IMR-90 (cell line): ENCODE data around the gene SSH2. TPM values are rescaled to one million over a fixed set of nuclear protein-coding genes. Genes with fewer than 3 reads are reported as not detected.

ENCODE experiments used
- ATAC-seq: fragments of 200-7000 bp; cut with Tn5 transposase; 2 replicates; pipeline ENCODE4 v1.9.1; 2020; ENCODE audit warnings: low read depth, mild to moderate bottlenecking, moderate library complexity
- BruUV-seq: library from RNA; stranded (reverse); fragments of 400-500 nt; replicated peaks from 2 replicates; lab custom pipeline; 2021; lab: Mats Ljungman, UMichigan
- CTCF ChIA-PET: fragments of 300-600 bp; formaldehyde crosslinking; extraction: SDS; loops from one replicate; lab custom pipeline; 2021; ENCODE audit warnings: antibody characterized with exemption; lab: Yijun Ruan, JAX
- POLR2A ChIA-PET: fragments of 300-600 bp; sonication (Branson Sonifier 250); formaldehyde crosslinking; loops from one replicate; lab custom pipeline; 2022; ENCODE audit warnings: antibody characterized with exemption; ENCODE audit not compliant: unreplicated experiment; lab: Charles Lee
- DNase-seq: peaks from one replicate; pipeline ENCODE4 v3.0.0; 2013
- H2AFZ ChIP-seq: replicated peaks from 2 replicates; pipeline ENCODE3; 2013; ENCODE audit warnings: low read length, mild to moderate bottlenecking; ENCODE audit not compliant: poor library complexity
- H2AK5ac ChIP-seq: 2 replicates; pipeline ENCODE4 v1.6.1; 2013; ENCODE audit warnings: low read depth, low read length, inconsistent platforms
- H2AK9ac ChIP-seq: replicated peaks from 2 replicates; pipeline ENCODE3; 2013; ENCODE audit warnings: mild to moderate bottlenecking, low read depth, low read length, moderate library complexity; ENCODE audit not compliant: poor library complexity
- H2BK120ac ChIP-seq: 2 replicates; pipeline ENCODE4 v1.6.1; 2013; ENCODE audit warnings: low read depth, low read length, inconsistent platforms
- H2BK15ac ChIP-seq: 3 replicates; pipeline ENCODE4 v1.6.1; 2013; ENCODE audit warnings: low read depth, low read length, inconsistent platforms
- H2BK20ac ChIP-seq: 2 replicates; pipeline ENCODE4 v1.6.1; 2013; ENCODE audit warnings: low read depth, mild to moderate bottlenecking, inconsistent platforms, low read length, moderate library complexity
- H2BK5ac ChIP-seq: 2 replicates; pipeline ENCODE4 v1.6.1; 2013; ENCODE audit warnings: mild to moderate bottlenecking, low read depth, low read length, inconsistent platforms; ENCODE audit not compliant: poor library complexity, severe bottlenecking
- H3K14ac ChIP-seq: replicated peaks from 2 replicates; pipeline ENCODE4 v1.6.1; 2013; ENCODE audit warnings: low read depth, low read length, inconsistent platforms
- H3K18ac ChIP-seq: 2 replicates; pipeline ENCODE4 v1.6.1; 2013; ENCODE audit warnings: low read depth, low read length, control low read depth
- H3K23ac ChIP-seq: 2 replicates; pipeline ENCODE4 v1.6.1; 2013; ENCODE audit warnings: low read depth, low read length, inconsistent platforms
- H3K27ac ChIP-seq: 2 replicates; pipeline ENCODE4 v1.5.1; 2013; ENCODE audit warnings: mild to moderate bottlenecking, control low read depth, low read length; ENCODE audit not compliant: insufficient read depth
- H3K27me3 ChIP-seq: 2 replicates; pipeline ENCODE4 v1.6.1; 2013; ENCODE audit warnings: low read length; ENCODE audit not compliant: control insufficient read depth, insufficient read depth
- H3K36me3 ChIP-seq: 2 replicates; pipeline ENCODE4 v1.6.1; 2013; ENCODE audit warnings: low read length, mixed read lengths; ENCODE audit not compliant: control insufficient read depth, insufficient read depth
- H3K4ac ChIP-seq: 2 replicates; pipeline ENCODE4 v1.6.1; 2013; ENCODE audit warnings: low read depth, low read length, inconsistent platforms
- H3K4me1 ChIP-seq: 2 replicates; pipeline ENCODE4 v1.6.1; 2013; ENCODE audit warnings: low read length, mixed read lengths; ENCODE audit not compliant: control insufficient read depth, insufficient read depth
- H3K4me2 ChIP-seq: 2 replicates; pipeline ENCODE4 v1.6.1; 2013; ENCODE audit warnings: low read depth, mild to moderate bottlenecking, control low read depth, low read length, moderate library complexity
- H3K4me3 ChIP-seq: 2 replicates; pipeline ENCODE4 v1.5.1; 2013; ENCODE audit warnings: low read depth, mild to moderate bottlenecking, control low read depth, low read length, moderate library complexity; ENCODE audit not compliant: insufficient read depth
- H3K56ac ChIP-seq: 2 replicates; pipeline ENCODE4 v1.6.1; 2013; ENCODE audit warnings: low read length, inconsistent platforms; ENCODE audit not compliant: insufficient read depth; ENCODE audit errors: extremely low read depth
- H3K79me1 ChIP-seq, 2 experiments: 2 replicates each; pipeline ENCODE4 v1.6.1; 2013; ENCODE audit warnings: low read length in 2 of 2, inconsistent platforms in 1 of 2, low read depth in 1 of 2
- H3K9ac ChIP-seq: 2 replicates; pipeline ENCODE4 v1.6.1; 2013; ENCODE audit warnings: low read depth, low read length, control low read depth
- H3K9me1 ChIP-seq: 2 replicates; pipeline ENCODE4 v1.6.1; 2013; ENCODE audit warnings: low read length, inconsistent platforms; ENCODE audit not compliant: insufficient read depth
- H3K9me3 ChIP-seq: 2 replicates; pipeline ENCODE4 v1.6.1; 2013; ENCODE audit warnings: low read length; ENCODE audit not compliant: control insufficient read depth, insufficient read depth
- H4K20me1 ChIP-seq: 2 replicates; pipeline ENCODE4 v1.6.1; 2013; ENCODE audit warnings: low read length, inconsistent platforms; ENCODE audit not compliant: insufficient read depth
- H4K5ac ChIP-seq: 2 replicates; pipeline ENCODE4 v1.6.1; 2013; ENCODE audit warnings: mild to moderate bottlenecking, low read depth, low read length, control low read depth
- H4K8ac ChIP-seq, 2 experiments: 2 replicates each; pipeline ENCODE4 v1.6.1; 2013; ENCODE audit warnings: low read depth in 2 of 2, low read length in 2 of 2, control low read depth in 1 of 2, inconsistent platforms in 1 of 2
- H4K91ac ChIP-seq: 2 replicates; pipeline ENCODE4 v1.6.1; 2013; ENCODE audit warnings: low read depth, low read length, inconsistent platforms; ENCODE audit not compliant: insufficient read depth
- BHLHE40 ChIP-seq: fragments of 150-350 bp; IDR thresholded peaks from 2 replicates; pipeline ENCODE4 v1.6.1; 2016; ENCODE audit warnings: mild to moderate bottlenecking, low read depth, low read length
- CEBPB ChIP-seq: IDR thresholded peaks from 2 replicates; pipeline ENCODE4 v1.6.1; 2012; ENCODE audit warnings: low read depth, low read length, improper control_type of control experiment
- CHD1 ChIP-seq: IDR thresholded peaks from 2 replicates; pipeline ENCODE4 v1.6.1; 2012; ENCODE audit warnings: low read depth, low read length, improper control_type of control experiment
- CTCF ChIP-seq: conservative IDR thresholded peaks from 2 replicates; pipeline ENCODE4 v1.5.1; 2012; ENCODE audit warnings: mild to moderate bottlenecking, low read depth, low read length, improper control_type of control experiment
- ELK1 ChIP-seq: fragments of 150-350 bp; IDR thresholded peaks from 2 replicates; pipeline ENCODE4 v1.6.1; 2016; ENCODE audit warnings: low read depth, mild to moderate bottlenecking, low read length, moderate library complexity, borderline replicate concordance
- FOS ChIP-seq: fragments of 150-350 bp; IDR thresholded peaks from 2 replicates; pipeline ENCODE4 v1.6.1; 2016; ENCODE audit warnings: low read depth, low read length
- MAFK ChIP-seq: IDR thresholded peaks from 2 replicates; pipeline ENCODE4 v1.6.1; 2012; ENCODE audit warnings: low read depth, low read length, improper control_type of control experiment
- MAZ ChIP-seq: IDR thresholded peaks from 2 replicates; pipeline ENCODE4 v1.6.1; 2012; ENCODE audit warnings: low read depth, mild to moderate bottlenecking, low read length, improper control_type of control experiment, moderate library complexity, borderline replicate concordance
- MXI1 ChIP-seq: IDR thresholded peaks from 2 replicates; pipeline ENCODE4 v1.6.1; 2012; ENCODE audit warnings: low read depth, mild to moderate bottlenecking, low read length, moderate library complexity, borderline replicate concordance
- NFE2L2 ChIP-seq: fragments of 150-350 bp; IDR thresholded peaks from 2 replicates; pipeline ENCODE4 v1.6.1; 2016; ENCODE audit warnings: low read depth, mild to moderate bottlenecking, low read length
- POLR2A ChIP-seq: IDR thresholded peaks from 2 replicates; pipeline ENCODE4 v1.6.1; 2012; ENCODE audit warnings: mild to moderate bottlenecking, low read depth, low read length
- RAD21 ChIP-seq: IDR thresholded peaks from 2 replicates; pipeline ENCODE4 v1.6.1; 2012; ENCODE audit warnings: low read length, improper control_type of control experiment
- RCOR1 ChIP-seq: IDR thresholded peaks from 2 replicates; pipeline ENCODE4 v1.6.1; 2012; ENCODE audit warnings: mild to moderate bottlenecking, low read length, improper control_type of control experiment; ENCODE audit not compliant: insufficient replicate concordance
- RFX5 ChIP-seq: IDR thresholded peaks from 2 replicates; pipeline ENCODE4 v1.8.0; 2012; ENCODE audit warnings: low read depth, mild to moderate bottlenecking, low read length, moderate library complexity
- SMC3 ChIP-seq: fragments of 150-350 bp; IDR thresholded peaks from 2 replicates; pipeline ENCODE4 v1.6.1; 2016; ENCODE audit warnings: low read depth, mild to moderate bottlenecking, antibody characterized with exemption, low read length, moderate library complexity
- USF2 ChIP-seq: fragments of 150-350 bp; IDR thresholded peaks from 2 replicates; pipeline ENCODE4 v1.6.1; 2017; ENCODE audit warnings: mild to moderate bottlenecking, antibody characterized with exemption, low read length, low read depth
- WGBS, 2 experiments: methylation state at CpG; one replicate each; pipeline versions ENCODE4 v1.1.5 to v1.1.7; 2013; ENCODE audit warnings: missing lambda C conversion rate in 2 of 2; ENCODE audit not compliant: insufficient read length in 1 of 2; ENCODE audit errors: extremely low coverage in 2 of 2; 5-methylcytosine and 5-hydroxymethylcytosine counted together
- dilution Hi-C: fragments of 300-500 bp; cut with HindIII; formaldehyde crosslinking; loops from one replicate; pipeline ENCODE4 v1.14.3; 2018; ENCODE audit warnings: low sequenced_read_pairs; ENCODE audit not compliant: unreplicated experiment
- in situ Hi-C: fragments of 300-500 bp; cut with MboI; formaldehyde crosslinking; loops from 3 replicates; pipeline ENCODE4 v1.14.3; 2019; ENCODE audit warnings: low sequenced_read_pairs, inconsistent platforms, mixed read lengths
- intact Hi-C: fragments of 100-400 bp; cut with micrococcal nuclease; formaldehyde crosslinking; loops from 2 replicates; pipeline ENCODE4 v1.10.0; 2022
- polyA plus RNA-seq, 3 experiments: library from polyadenylated mRNA; depleted of rRNA; stranded (reverse); fragments of >200 nt; gene quantifications; 2 replicates each; pipeline ENCODE4 v1.2.3, GENCODE V29; 2012; ENCODE audit warnings: low replicate concordance in 1 of 3
- total RNA-seq: library from RNA; depleted of rRNA; stranded (reverse); fragments of >200 nt; gene quantifications from 2 replicates; pipeline ENCODE4 v1.2.3, GENCODE V29; 2012

SSH2 gene
- total and polyA plus RNA-seq, 2 of the 4 experiments (the other 2 are of a cell fraction), result 9.3 TPM

- no peak overlapping the region for H4K91ac ChIP-seq
- no peak overlapping the region for H2AK5ac ChIP-seq
- H2BK20ac ChIP-seq, result no peak overlapping the region
- 90% methylated on average over 2 of the region's 20 CpGs; no CpG with 5 or more reads in 1 of the 2 experiments for WGBS, 2 experiments
- peaks cover 11% of the 10 kb centered on the region; the same call in 1 of the 2 replicates for H3K4me1 ChIP-seq
- no peak for ATAC-seq
- intact Hi-C loops (no loop called here), in situ Hi-C loops (no loop called here), dilution Hi-C loops (no loop called here)
- H3K27ac ChIP-seq, result no peak overlapping the region
- no peak overlapping the region for H2BK15ac ChIP-seq
- H4K20me1 ChIP-seq, result peaks cover 44% of the 10 kb centered on the region
- ChIA-PET CTCF (interaction anchor here (1.0 to 1.1 kb wide), 2 partner anchors 10 to 180 kb away, joined by 3 read pairs; no protein-coding TSS in a partner anchor), POLR2A (no interaction called here)
- no peak overlapping the region for H2AK9ac ChIP-seq
- no peak overlapping the region for H3K4me3 ChIP-seq
- H3K79me1 ChIP-seq, result peaks cover 31 to 74% of the 10 kb centered on the region in 2 experiments
- H3K9ac ChIP-seq, result no peak overlapping the region
- H2BK120ac ChIP-seq, result no peak overlapping the region
- no peak overlapping the region for H3K4me2 ChIP-seq
- TF ChIP-seq MAZ (no peak), ELK1 (no peak), CTCF (no peak), RCOR1 (no peak), USF2 (no peak), MAFK (no peak), RFX5 (no peak), BHLHE40 (no peak), FOS (no peak), RAD21 (no peak), MXI1 (no peak), CHD1 (no peak), POLR2A (no peak), CEBPB (no peak), NFE2L2 (no peak), SMC3 (no peak)
- H3K56ac ChIP-seq, result no peak overlapping the region
- no peaks in the 10 kb centered on the region for H3K9me3 ChIP-seq
- H3K18ac ChIP-seq, result no peak overlapping the region
- H3K36me3 ChIP-seq, result peaks cover 48% of the 10 kb centered on the region
- no peak overlapping the region for H3K23ac ChIP-seq
- DNase-seq, result no peak
- H4K5ac ChIP-seq, result no peak overlapping the region
- peaks cover 18% of the 10 kb centered on the region for H3K9me1 ChIP-seq
- H2AFZ ChIP-seq, result no peak overlapping the region
- H3K27me3 ChIP-seq, result no peaks in the 10 kb centered on the region
- no peak overlapping the region for H3K4ac ChIP-seq
- no peak overlapping the region for H4K8ac ChIP-seq
- BruUV-seq, result no TSS peak
- H2BK5ac ChIP-seq, result no peak overlapping the region
- H3K14ac ChIP-seq, result no peak overlapping the region
Measured at GRCh38 chr17:29581583-29582253, 348.3 kb downstream of the SSH2 start.
